Heart left ventricle (tissue), 16 donors: ENCODE measurements around the gene HTRA1. TPM values are rescaled to one million over a fixed set of nuclear protein-coding genes. Genes with fewer than 3 reads are reported as not detected.

Experiments used
- ATAC-seq, 4 donors: fragments of 200-7000 bp; cut with Tn5 transposase; one replicate each; pipeline ENCODE4 v1.9.1; 2020 to 2022; ENCODE audit warnings: moderate library complexity in 4 of 4, mild to moderate bottlenecking in 3 of 4, moderate number of reproducible peaks in 1 of 4
- DNase-seq, 5 donors: peaks; one replicate each; pipeline ENCODE4 v3.0.0-alpha.2; 2020
- H3K27ac ChIP-seq, 12 donors: fragments of 200-600 bp; sonication (generic) in 4 of 12; one replicate each; pipeline versions ENCODE4 v1.5.0 to v1.8.0; 2016 to 2022; ENCODE audit warnings: mild to moderate bottlenecking in 2 of 12
- H3K27me3 ChIP-seq, 9 donors: fragments of 200-600 bp; sonication (generic) in 2 of 9; one replicate each; pipeline versions ENCODE4 v1.5.1 to v1.8.0; 2016 to 2022; ENCODE audit warnings: mild to moderate bottlenecking in 3 of 9
- H3K36me3 ChIP-seq, 9 donors: fragments of 200-600 bp; sonication (generic) in 2 of 9; one replicate each; pipeline versions ENCODE4 v1.5.0 to v1.8.0; 2018 to 2022; ENCODE audit warnings: mild to moderate bottlenecking in 2 of 9
- H3K4me1 ChIP-seq, 12 donors: fragments of 200-600 bp; sonication (generic) in 4 of 12; one replicate each; pipeline versions ENCODE4 v1.5.0 to v1.8.0; 2016 to 2022; ENCODE audit warnings: mild to moderate bottlenecking in 3 of 12
- H3K4me3 ChIP-seq, 12 donors: fragments of 200-600 bp; sonication (generic) in 4 of 12; one replicate each; pipeline versions ENCODE4 v1.5.0 to v1.8.0; 2017 to 2022; ENCODE audit warnings: mild to moderate bottlenecking in 9 of 12, moderate library complexity in 4 of 12
- H3K9me3 ChIP-seq, 12 donors: fragments of 200-600 bp; sonication (generic) in 4 of 12; one replicate each; pipeline versions ENCODE4 v1.5.0 to v1.8.0; 2016 to 2022; ENCODE audit warnings: mild to moderate bottlenecking in 1 of 12
- POLR2A ChIP-seq, 2 donors: fragments of 450-650 bp; IDR thresholded peaks; one replicate each; pipeline ENCODE4 v1.6.1; 2017; ENCODE audit warnings: antibody characterized with exemption in 2 of 2, mild to moderate bottlenecking in 2 of 2, moderate library complexity in 2 of 2
- WGBS, 4 donors: extraction: QIAGEN DNeasy Blood & Tissue Kit in 2 of 4; methylation state at CpG; one replicate each; pipeline versions ENCODE4 v1.1.5 to v1.1.7; 2013 to 2018; 5-methylcytosine and 5-hydroxymethylcytosine counted together
- intact Hi-C, 10 donors: fragments of 100-400 bp; cut with DNase I; formaldehyde crosslinking; loops; one replicate each; pipeline versions ENCODE4 v1.11.1 to v1.14.2; 2022
- polyA plus RNA-seq, 2 donors: library from polyadenylated mRNA; stranded (reverse); fragments of 200-250 nt; gene quantifications; one replicate each; pipeline ENCODE4 v1.2.3, GENCODE V29; 2013
- total RNA-seq, 9 donors: library from RNA; depleted of rRNA in 2 of 9; stranded (reverse); fragments of >200 nt in 2 of 9; fragmentation: NEBNext Ultra II Directional in 3 of 9; extraction: Animal tissue kit (Norgen Biotek cat#: 25700) in 3 of 9; gene quantifications; one replicate each; pipeline versions ENCODE4 v1.1.0 to v1.2.4, GENCODE V29; 2016 to 2023
- TF ChIP-seq, protein P1 (sequence below), 12 donors: fragments of 200-600 bp; sonication (generic) in 4 of 12; IDR thresholded peaks; one replicate each; pipeline versions ENCODE4 v1.5.0 to v1.8.0; 2018 to 2022; ENCODE audit warnings: antibody characterized with exemption in 12 of 12, mild to moderate bottlenecking in 5 of 12
- donor health status: ischemic (EF 13 %, LVEDD 7.1; RV severe dilation, severe dysfunction).
- donor health status: healthy with polysubstance abuse.
- donor health status: DM: no; HTN: yes; CAD: no.
- donor health status: DM: no; HTN: no; CAD: no.
- donor health status: ischemic (EF 25% LVEDD 6.9; RV normal size, moderate dysfunction).
- donor health status: ischemic (EF 25% LVEDD 5.7; RV mildly dilated, moderate dysfunction).
- donor health status: healthy.
- donor health status: DM: yes; HTN: yes; CAD: no.
- donor health status: ischemic (EF 35%, LVEDD 5.7; RV mildly dilated, moderate dysfunction).
- donor health status: nonischemic (EF 11% LVEDD 7.7; RV severe dilation, severe dysfunction).
- donor health status: DM: yes; HTN: yes; CAD: no.
- donor health status: PGD.
- donor health status: ischemic (EF 29% LVEDD 5.4; RV normal size, mild dysfunction).
- donor health status: nonischemic (EF 23%, LVEDD 6.1; RV moderate dilation, normal function).

HTRA1 gene
- total and polyA plus RNA-seq, 11 donors = 30.5 to 153 (median 54.5) TPM

GRCh38 chr10:122503886-122504609 is 42.7 kb downstream of the HTRA1 start:
- 78 to 85% (median 82%) methylated on average over 15 to 17 of the region's 17 CpGs for WGBS, 4 donors
- Histone ChIP-seq H3K4me1 (peaks cover 0 to 37% (median 23%) of the 10 kb centered on the region in 12 donors), H3K27me3 (no peaks in the 10 kb centered on the region), H3K36me3 (peaks cover 0 to 30% (median 12%) of the 10 kb centered on the region in 9 donors), H3K27ac (peak overlapping the region in 5 of 12 donors; percentile 4 to 62 (median 43)), H3K9me3 (no peaks in the 10 kb centered on the region), H3K4me3 (no peak overlapping the region)
- intact Hi-C loops = loop anchor here in 1 of 10 donors (2.0 kb wide), 1 partner anchor 43 kb away; the partner anchor contains the start of gene HTRA1
- DNase-seq (no peak), ATAC-seq (no peak)
- TF ChIP-seq, protein P1, sequence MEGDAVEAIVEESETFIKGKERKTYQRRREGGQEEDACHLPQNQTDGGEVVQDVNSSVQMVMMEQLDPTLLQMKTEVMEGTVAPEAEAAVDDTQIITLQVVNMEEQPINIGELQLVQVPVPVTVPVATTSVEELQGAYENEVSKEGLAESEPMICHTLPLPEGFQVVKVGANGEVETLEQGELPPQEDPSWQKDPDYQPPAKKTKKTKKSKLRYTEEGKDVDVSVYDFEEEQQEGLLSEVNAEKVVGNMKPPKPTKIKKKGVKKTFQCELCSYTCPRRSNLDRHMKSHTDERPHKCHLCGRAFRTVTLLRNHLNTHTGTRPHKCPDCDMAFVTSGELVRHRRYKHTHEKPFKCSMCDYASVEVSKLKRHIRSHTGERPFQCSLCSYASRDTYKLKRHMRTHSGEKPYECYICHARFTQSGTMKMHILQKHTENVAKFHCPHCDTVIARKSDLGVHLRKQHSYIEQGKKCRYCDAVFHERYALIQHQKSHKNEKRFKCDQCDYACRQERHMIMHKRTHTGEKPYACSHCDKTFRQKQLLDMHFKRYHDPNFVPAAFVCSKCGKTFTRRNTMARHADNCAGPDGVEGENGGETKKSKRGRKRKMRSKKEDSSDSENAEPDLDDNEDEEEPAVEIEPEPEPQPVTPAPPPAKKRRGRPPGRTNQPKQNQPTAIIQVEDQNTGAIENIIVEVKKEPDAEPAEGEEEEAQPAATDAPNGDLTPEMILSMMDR (IDR thresholded peaks at IDR 0.05) = no peak
- TF ChIP-seq POLR2A (IDR thresholded peaks at IDR 0.05) = no peak

DNA sequence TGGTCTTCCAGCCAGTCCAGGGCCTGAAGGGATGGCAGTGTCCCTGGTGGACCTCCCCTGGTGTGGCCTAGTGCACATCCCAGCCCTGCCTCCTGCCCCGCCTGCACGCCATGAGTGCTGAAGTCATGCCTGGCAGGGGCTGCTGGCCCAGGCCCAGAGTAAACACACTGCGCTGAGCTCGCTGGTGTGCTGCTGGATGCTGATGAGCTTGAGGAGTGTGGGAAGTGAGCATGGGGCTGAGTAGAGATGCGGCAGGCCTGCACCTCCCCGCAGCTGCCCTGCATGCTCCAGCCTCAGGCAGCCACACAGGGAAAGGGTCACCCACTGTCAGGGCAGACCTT is 43.2 kb downstream of the HTRA1 start:
- ATAC-seq = peak; percentile 92 to 99 (median 98)
- intact Hi-C loops = loop anchor here in 1 of 10 donors (2.0 kb wide), 1 partner anchor 44 kb away; the partner anchor contains the start of gene HTRA1
- H3K9me3 ChIP-seq = no peaks in the 10 kb centered on the region
- no peaks in the 10 kb centered on the region for H3K27me3 ChIP-seq
- H3K27ac ChIP-seq = peak overlapping the region in 5 of 12 donors; percentile 4 to 62 (median 43)
- peaks cover 0 to 31% (median 18%) of the 10 kb centered on the region in 12 donors for H3K4me1 ChIP-seq
- peaks cover 0 to 35% (median 17%) of the 10 kb centered on the region in 9 donors for H3K36me3 ChIP-seq
- DNase-seq = peak; percentile 89 to 94 (median 91)
- TF ChIP-seq POLR2A (IDR thresholded peaks at IDR 0.05) = no peak
- TF ChIP-seq, protein P1 (IDR thresholded peaks at IDR 0.05) = no peak
- WGBS, 4 donors = 2 to 11% (median 8%) methylated on average over 6 of the region's 6 CpGs
- H3K4me3 ChIP-seq = no peak overlapping the region

- intact Hi-C loops = loop anchor here in 1 of 10 donors (2.0 kb wide), 1 partner anchor 44 kb away; the partner anchor contains the start of gene HTRA1
- no peak for ATAC-seq
- no peak for DNase-seq
- Histone ChIP-seq H3K36me3 (peaks cover 0 to 39% (median 22%) of the 10 kb centered on the region in 9 donors), H3K4me1 (peaks cover 0 to 27% (median 14%) of the 10 kb centered on the region in 12 donors), H3K27ac (peak overlapping the region in 2 of 12 donors; percentile 10 to 62), H3K27me3 (no peaks in the 10 kb centered on the region), H3K4me3 (no peak overlapping the region), H3K9me3 (no peaks in the 10 kb centered on the region)
- 89 to 93% (median 92%) methylated on average over 5 of the region's 5 CpGs for WGBS, 4 donors
- TF ChIP-seq POLR2A (IDR thresholded peaks at IDR 0.05) = no peak
- TF ChIP-seq, protein P1 (IDR thresholded peaks at IDR 0.05) = no peak
These were observed 43.7 kb downstream of the HTRA1 start for GRCh38 chr10:122505011-122505410.

GRCh38 chr10:122505885-122506645 is 44.7 kb downstream of the HTRA1 start:
- TF ChIP-seq, protein P1 (IDR thresholded peaks at IDR 0.05) = no peak
- TF ChIP-seq POLR2A (IDR thresholded peaks at IDR 0.05) = no peak
- intact Hi-C loops = loop anchor here in 1 of 10 donors (2.0 kb wide), 1 partner anchor 45 kb away; the partner anchor contains the start of gene HTRA1
- Histone ChIP-seq H3K4me1 (peaks cover 0 to 19% (median 11%) of the 10 kb centered on the region in 12 donors), H3K27me3 (no peaks in the 10 kb centered on the region), H3K9me3 (no peaks in the 10 kb centered on the region), H3K27ac (peak overlapping the region in 1 of 12 donors; percentile 62), H3K36me3 (peaks cover 0 to 50% (median 26%) of the 10 kb centered on the region in 9 donors), H3K4me3 (no peak overlapping the region)
- WGBS, 4 donors = 92 to 94% (median 93%) methylated on average over 13 to 15 of the region's 15 CpGs
- no peak for DNase-seq
- no peak for ATAC-seq
